HUDEP-2 (cell line): Measurements from ENCODE around the gene SLC35C1.

Experiments
- DNase-seq, 76 experiments: peaks; one replicate each; lab custom pipeline; 2025; ENCODE audit not compliant: unreplicated experiment in 76 of 76; lab: John Stamatoyannopoulos, UW

SLC35C1 gene

GRCh38 chr11:45860764-45861510 is 56.0 kb downstream of the SLC35C1 start:
- DNase-seq: no peak
